GM23338 (cell line): Measurements from ENCODE around the gene SLC66A3. TPM values are rescaled to one million over a fixed set of nuclear protein-coding genes. Genes with fewer than 3 reads are reported as not detected.

Source experiments
- ATAC-seq: fragments of 200-7000 bp; cut with Tn5 transposase; 3 replicates; pipeline ENCODE4 v1.9.1; 2020
- DNase-seq: peaks from one replicate; pipeline ENCODE4 v3.0.0-alpha.2; 2015; ENCODE audit warnings: low spot score
- H2AFZ ChIP-seq: fragments of 200-600 bp; sonication (generic); 2 replicates; pipeline ENCODE4 v1.8.0; 2016; ENCODE audit warnings: antibody characterized with exemption, mild to moderate bottlenecking, moderate library complexity
- H3F3A ChIP-seq: fragments of 200-600 bp; sonication (generic); replicated peaks from 2 replicates; pipeline ENCODE4 v1.8.0; 2017; ENCODE audit warnings: antibody characterized with exemption, mixed run types, low read depth
- H3K27ac ChIP-seq: fragments of 200-600 bp; sonication (generic); 2 replicates; pipeline ENCODE4 v1.6.1; 2016; ENCODE audit warnings: low read depth
- H3K27me3 ChIP-seq: fragments of 200-600 bp; sonication (generic); 2 replicates; pipeline ENCODE4 v1.8.0; 2016; ENCODE audit warnings: mild to moderate bottlenecking, mixed run types, moderate library complexity; ENCODE audit not compliant: insufficient read depth
- H3K36me3 ChIP-seq: fragments of 200-600 bp; sonication (generic); 2 replicates; pipeline ENCODE4 v1.8.0; 2016; ENCODE audit warnings: mild to moderate bottlenecking; ENCODE audit not compliant: insufficient read depth
- H3K4me1 ChIP-seq: fragments of 200-600 bp; sonication (generic); 2 replicates; pipeline ENCODE4 v1.8.0; 2016; ENCODE audit warnings: mild to moderate bottlenecking, moderate library complexity; ENCODE audit not compliant: insufficient read depth
- H3K4me2 ChIP-seq: fragments of 200-600 bp; sonication (generic); 2 replicates; pipeline ENCODE4 v1.7.1; 2017; ENCODE audit warnings: mixed run types
- H3K4me3 ChIP-seq: fragments of 200-600 bp; sonication (generic); 2 replicates; pipeline ENCODE4 v1.6.1; 2016; ENCODE audit warnings: mixed run types
- H3K79me2 ChIP-seq: fragments of 200-600 bp; sonication (generic); replicated peaks from 2 replicates; pipeline ENCODE4 v1.8.0; 2017; ENCODE audit warnings: mild to moderate bottlenecking; ENCODE audit not compliant: insufficient read depth
- H3K9me2 ChIP-seq: fragments of 200-600 bp; sonication (generic); 2 replicates; pipeline ENCODE4 v1.8.0; 2017; ENCODE audit not compliant: insufficient read depth
- H4K20me1 ChIP-seq: fragments of 200-600 bp; sonication (generic); replicated peaks from 2 replicates; pipeline ENCODE4 v1.8.0; 2017; ENCODE audit warnings: mild to moderate bottlenecking; ENCODE audit not compliant: insufficient read depth
- H3K27ac Mint-ChIP-seq: 2 replicates; pipeline ENCODE4 v1.8.0; 2020; ENCODE audit warnings: inconsistent platforms, mild to moderate bottlenecking, moderate library complexity, mixed read lengths
- H3K27me3 Mint-ChIP-seq: 3 replicates; pipeline ENCODE4 v1.8.0; 2022; ENCODE audit warnings: low read depth, mild to moderate bottlenecking, moderate library complexity, mixed read lengths, inconsistent platforms; ENCODE audit not compliant: insufficient read depth, poor library complexity
- H3K36me3 Mint-ChIP-seq: 3 replicates; pipeline ENCODE4 v1.8.0; 2021; ENCODE audit warnings: low read depth, mild to moderate bottlenecking, inconsistent platforms, moderate library complexity, mixed read lengths
- H3K4me1 Mint-ChIP-seq: 3 replicates; pipeline ENCODE4 v1.8.0; 2020; ENCODE audit warnings: mild to moderate bottlenecking, inconsistent platforms, mixed read lengths
- H3K4me3 Mint-ChIP-seq: 3 replicates; pipeline ENCODE4 v1.8.0; 2021; ENCODE audit warnings: moderate library complexity, mild to moderate bottlenecking, inconsistent platforms, mixed read lengths
- H3K9me3 Mint-ChIP-seq: 3 replicates; pipeline ENCODE4 v1.8.0; 2020; ENCODE audit warnings: moderate library complexity, mild to moderate bottlenecking, inconsistent platforms, mixed read lengths
- CREB1 ChIP-seq: fragments of 250-450 bp; sonication (Bioruptor Pico); IDR thresholded peaks from 2 replicates; pipeline ENCODE4 v1.5.0; 2020; ENCODE audit warnings: low read depth, mild to moderate bottlenecking, moderate library complexity
- ETS1 ChIP-seq: IDR thresholded peaks from 2 replicates; pipeline ENCODE4 v1.6.1; 2016; ENCODE audit warnings: antibody characterized with exemption
- JUNB ChIP-seq: IDR thresholded peaks from one replicate; pipeline ENCODE4 v1.6.1; 2016; ENCODE audit warnings: antibody characterized with exemption; ENCODE audit not compliant: unreplicated experiment
- NANOG ChIP-seq: IDR thresholded peaks from 2 replicates; pipeline ENCODE4 v1.6.1; 2016; ENCODE audit warnings: antibody characterized with exemption, borderline replicate concordance
- POLR2AphosphoS5 ChIP-seq: IDR thresholded peaks from 2 replicates; pipeline ENCODE4 v1.6.1; 2016; ENCODE audit warnings: antibody characterized with exemption, low read depth
- ZNF114 ChIP-seq: fragments of 250-450 bp; sonication (Bioruptor Pico); IDR thresholded peaks from 2 replicates; pipeline ENCODE4 v1.5.0; 2020; ENCODE audit warnings: mild to moderate bottlenecking, moderate library complexity
- ZNF331 ChIP-seq: fragments of 250-450 bp; sonication (Bioruptor Pico); IDR thresholded peaks from 2 replicates; pipeline ENCODE4 v1.5.0; 2020; ENCODE audit warnings: low read depth, mild to moderate bottlenecking, moderate library complexity
- ZNF462 ChIP-seq: fragments of 250-450 bp; sonication (Bioruptor Pico); IDR thresholded peaks from 2 replicates; pipeline ENCODE4 v1.5.0; 2020; ENCODE audit warnings: mild to moderate bottlenecking, moderate library complexity
- polyA plus RNA-seq: library from polyadenylated mRNA; unstranded; fragments of >200 nt; fragmentation: Nextera tagmentation; extraction: Ambion mirVana; gene quantifications from 2 replicates; pipeline ENCODE4 v1.2.1, GENCODE V29; 2016
- total RNA-seq: library from RNA; depleted of rRNA; stranded (reverse); fragments of >200 nt; shearing (Covaris generic); gene quantifications from 2 replicates; pipeline ENCODE4 v1.2.3, GENCODE V29; 2014

Gene SLC66A3
- total and polyA plus RNA-seq, 2 experiments from 2014 or later, result 13.7 to 18.4 TPM

GRCh38 chr2:11144077-11144737, 11.1 kb upstream of the SLC66A3 start:
- H3K4me3 ChIP-seq, result no peak overlapping the region
- H3K27me3 ChIP-seq, result no peaks in the 10 kb centered on the region
- H4K20me1 ChIP-seq, result no peaks in the 10 kb centered on the region
- DNase-seq, result no peak
- no peak overlapping the region for H3K27ac ChIP-seq
- no peak for TF ChIP-seq ZNF462 (CRISPR knock-in tag)
- no peak for TF ChIP-seq NANOG
- TF ChIP-seq ETS1, result no peak
- no peak for TF ChIP-seq ZNF114 (CRISPR knock-in tag)
- TF ChIP-seq POLR2AphosphoS5, result no peak
- TF ChIP-seq JUNB, result no peak
- TF ChIP-seq ZNF331, result no peak
- no peak for TF ChIP-seq CREB1 (CRISPR knock-in tag)
- no peak overlapping the region for H3K4me3 Mint-ChIP-seq
- peaks cover 4% of the 10 kb centered on the region; the same call in 1 of the 3 replicates for H3K9me3 Mint-ChIP-seq
- no peaks in the 10 kb centered on the region for H3K9me2 ChIP-seq
- H3K4me2 ChIP-seq, result no peak overlapping the region
- H2AFZ ChIP-seq, result no peak overlapping the region
- no peaks in the 10 kb centered on the region for H3K36me3 ChIP-seq
- H3K79me2 ChIP-seq, result no peaks in the 10 kb centered on the region
- no peaks in the 10 kb centered on the region for H3F3A ChIP-seq
- H3K27ac Mint-ChIP-seq, result no peak overlapping the region
- H3K4me1 Mint-ChIP-seq, result no peaks in the 10 kb centered on the region
- no peak; the same call in 2 of the 3 replicates for ATAC-seq
- H3K36me3 Mint-ChIP-seq, result peaks cover 3% of the 10 kb centered on the region; the same call in 1 of the 3 replicates
- H3K27me3 Mint-ChIP-seq, result peaks cover 16% of the 10 kb centered on the region
- no peaks in the 10 kb centered on the region for H3K4me1 ChIP-seq
